CD14-positive monocyte (primary cell): ENCODE measurements around the gene FBH1. TPM values are rescaled to one million over a fixed set of nuclear protein-coding genes. Genes with fewer than 3 reads are reported as not detected.
A peak's percentile ranks its signal among the peaks of the same experiment; 100 is the strongest.

Experiments
- DNase-seq, 3 donors: peaks; one replicate each; pipeline ENCODE4 v3.0.0-alpha.2; 2011 to 2022
- H2AFZ ChIP-seq: 2 replicates; pipeline ENCODE4 v1.6.0; 2012; ENCODE audit warnings: mild to moderate bottlenecking, low read depth, low read length, inconsistent platforms; ENCODE audit not compliant: insufficient read depth, poor library complexity, severe bottlenecking
- H3K27ac ChIP-seq, 2 donors: 1 replicate in 1 of 2; 2 replicates in 1 of 2; pipeline ENCODE4 v1.5.1; 2012 to 2013; ENCODE audit warnings: low read length in 2 of 2, control low read depth in 1 of 2, inconsistent platforms in 1 of 2, low read depth in 1 of 2, mild to moderate bottlenecking in 1 of 2
- H3K27me3 ChIP-seq, 2 donors: one replicate each; pipeline versions ENCODE4 v1.6.0 to v1.6.1; 2011 to 2013; ENCODE audit warnings: low read length in 2 of 2; ENCODE audit not compliant: control insufficient read depth in 2 of 2, insufficient read depth in 2 of 2
- H3K36me3 ChIP-seq, 2 donors: replicated peaks in 1 of 2; 1 replicate in 1 of 2; 2 replicates in 1 of 2; pipeline versions ENCODE4 v1.5.1 to v1.6.1; 2012 to 2013; ENCODE audit warnings: low read length in 2 of 2, control low read depth in 1 of 2, inconsistent platforms in 1 of 2, mild to moderate bottlenecking in 1 of 2; ENCODE audit not compliant: insufficient read depth in 2 of 2, control insufficient read depth in 1 of 2
- H3K4me1 ChIP-seq, 2 donors: 1 replicate in 1 of 2; 2 replicates in 1 of 2; pipeline versions ENCODE4 v1.5.1 to v1.6.1; 2012 to 2013; ENCODE audit warnings: low read length in 2 of 2, control low read depth in 1 of 2, inconsistent platforms in 1 of 2, mild to moderate bottlenecking in 1 of 2, moderate library complexity in 1 of 2; ENCODE audit not compliant: insufficient read depth in 2 of 2, control insufficient read depth in 1 of 2
- H3K4me2 ChIP-seq: replicated peaks from 2 replicates; pipeline ENCODE3; 2012; ENCODE audit warnings: low read length, moderate library complexity, mild to moderate bottlenecking; ENCODE audit not compliant: poor library complexity, severe bottlenecking; ENCODE audit errors: extremely low read depth
- H3K4me3 ChIP-seq, 3 experiments: fragments of 200-600 bp in 1 of 3; sonication (generic) in 1 of 3; replicated peaks in 1 of 3; 1 replicate in 2 of 3; 2 replicates in 1 of 3; pipeline ENCODE4 v1.5.1; 2011 to 2013; ENCODE audit warnings: low read length in 3 of 3, mild to moderate bottlenecking in 3 of 3, control low read depth in 2 of 3, low read depth in 2 of 3, inconsistent platforms in 1 of 3, moderate library complexity in 1 of 3
- H3K79me2 ChIP-seq: 2 replicates; pipeline ENCODE4 v1.6.0; 2012; ENCODE audit warnings: mild to moderate bottlenecking, control low read depth, inconsistent platforms, low read length, moderate library complexity; ENCODE audit not compliant: insufficient read depth
- H3K9ac ChIP-seq: 2 replicates; pipeline ENCODE4 v1.6.0; 2017; ENCODE audit warnings: low read length, mild to moderate bottlenecking; ENCODE audit not compliant: insufficient read depth, poor library complexity, severe bottlenecking
- H3K9me3 ChIP-seq, 2 donors: replicated peaks in 1 of 2; 1 replicate in 1 of 2; 2 replicates in 1 of 2; pipeline versions ENCODE4 v1.5.1 to v1.6.1; 2012 to 2013; ENCODE audit warnings: low read length in 2 of 2, control low read depth in 1 of 2; ENCODE audit not compliant: control insufficient read depth in 1 of 2, insufficient read depth in 1 of 2
- H4K20me1 ChIP-seq: 2 replicates; pipeline ENCODE4 v1.6.0; 2012; ENCODE audit warnings: mild to moderate bottlenecking, low read length, control low read depth, moderate library complexity; ENCODE audit not compliant: insufficient read depth
- H3K27ac Mint-ChIP-seq, 7 donors: one replicate each; pipeline ENCODE4 v1.8.0; 2020; ENCODE audit warnings: mild to moderate bottlenecking in 7 of 7, mixed read lengths in 7 of 7, moderate library complexity in 6 of 7, inconsistent platforms in 2 of 7
- H3K27me3 Mint-ChIP-seq, 3 donors: one replicate each; pipeline ENCODE4 v1.8.0; 2021 to 2022; ENCODE audit warnings: low read depth in 3 of 3, mild to moderate bottlenecking in 3 of 3, mixed read lengths in 3 of 3, moderate library complexity in 3 of 3, inconsistent platforms in 1 of 3
- H3K36me3 Mint-ChIP-seq, 2 donors: one replicate each; pipeline ENCODE4 v1.8.0; 2020; ENCODE audit warnings: mixed read lengths in 2 of 2, inconsistent platforms in 1 of 2, mild to moderate bottlenecking in 1 of 2
- H3K4me1 Mint-ChIP-seq: one replicate; pipeline ENCODE4 v1.8.0; 2020; ENCODE audit warnings: mild to moderate bottlenecking, mixed read lengths
- H3K4me3 Mint-ChIP-seq, 2 donors: one replicate each; pipeline ENCODE4 v1.8.0; 2020; ENCODE audit warnings: mild to moderate bottlenecking in 2 of 2, mixed read lengths in 2 of 2, moderate library complexity in 1 of 2
- H3K9me3 Mint-ChIP-seq, 7 donors: one replicate each; pipeline ENCODE4 v1.8.0; 2020 to 2022; ENCODE audit warnings: mixed read lengths in 7 of 7, mild to moderate bottlenecking in 6 of 7, moderate library complexity in 6 of 7, inconsistent platforms in 2 of 7
- CTCF ChIP-seq: fragments of 200-600 bp; IDR thresholded peaks from one replicate; pipeline ENCODE4 v1.8.0; 2022; ENCODE audit warnings: antibody characterized with exemption, mild to moderate bottlenecking
- WGBS: methylation state at CpG from one replicate; pipeline ENCODE4 v1.1.5; 2013; ENCODE audit warnings: missing lambda C conversion rate; ENCODE audit not compliant: insufficient coverage; 5-methylcytosine and 5-hydroxymethylcytosine counted together
- intact Hi-C, 2 donors: fragments of 100-400 bp; cut with micrococcal nuclease; formaldehyde crosslinking; loops; one replicate each; pipeline versions ENCODE4 v1.15.0 to v1.15.1; 2023
- polyA minus RNA-seq: library from RNA; depleted of rRNA, polyadenylated mRNA; stranded (reverse); fragments of >200 nt; gene quantifications from 2 replicates; pipeline ENCODE4 v1.2.3, GENCODE V29; 2012
- polyA plus RNA-seq, 3 donors: library from polyadenylated mRNA; depleted of rRNA in 1 of 3; unstranded in 2 of 3; stranded (reverse) in 1 of 3; fragments of 300-500 nt in 2 of 3; fragments of >200 nt in 1 of 3; fragmentation: Illumina TruSeq in 2 of 3; gene quantifications; 1 replicate in 2 of 3; 2 replicates in 1 of 3; pipeline ENCODE4 v1.2.3, GENCODE V29; 2012 to 2021
- total RNA-seq, 12 experiments: library from RNA in 1 of 12; stranded (reverse) in 1 of 12; fragments of 120-200 nt in 1 of 12; gene quantifications; one replicate each; pipeline ENCODE4 v1.2.4 and lab custom pipeline; 2013 to 2026; ENCODE audit warnings: mixed read lengths in 6 of 12, inconsistent platforms in 1 of 12

FBH1 gene
- total RNA-seq (2013) = 74.0 TPM
- 10 to 100 TPM; 33.9 to 73.3 (median 48.3) TPM for polyA plus RNA-seq
- 43.5 and 50.4 TPM in 2 replicates for polyA minus RNA-seq
- 24.0 to 46.3 (median 34.1) reads per million in 11 experiments for total RNA-seq (lab: John Stamatoyannopoulos, UW)

- Histone ChIP-seq H3K9ac (peak within 1 kb of the TSS; percentile 75), H3K27me3 (no peaks in the 10 kb centered on the region), H3K9me3 (no peaks in the 10 kb centered on the region), H3K4me1 (peaks cover 22 to 29% of the 10 kb centered on the region in 2 donors), H4K20me1 (peaks cover 37% of the 10 kb centered on the region), H3K4me2 (peak within 1 kb of the TSS; percentile 98), H3K4me3 (peak within 1 kb of the TSS; percentile 63 to 86 (median 72)), H3K27ac (peak within 1 kb of the TSS; percentile 35 to 70), H3K36me3 (peaks cover 13 to 29% of the 10 kb centered on the region in 2 donors), H3K79me2 (peaks cover 47% of the 10 kb centered on the region), H2AFZ (peak within 1 kb of the TSS; percentile 93)
- H3K27ac Mint-ChIP-seq = peak within 1 kb of the TSS; percentile 57 to 92 (median 82)
- under 1% methylated on average over 105 of the region's 109 CpGs for WGBS
- H3K9me3 Mint-ChIP-seq = no peaks in the 10 kb centered on the region
- intact Hi-C loops = loop anchor here (2.0 to 5.0 kb wide), 4 partner anchors 77 to 208 kb away; partner anchors contain the start of genes GDI2 (in 2 of the 2), IL15RA (in 1 of the 2) and TASOR2 (in 1 of the 2)
- DNase-seq = peak; percentile 97 to 98 (median 98)
- peaks cover 0 to under 1% (median 0%) of the 10 kb centered on the region in 3 donors for H3K27me3 Mint-ChIP-seq
- H3K36me3 Mint-ChIP-seq = peaks cover 36 to 39% of the 10 kb centered on the region in 2 donors
- H3K4me3 Mint-ChIP-seq = peak within 1 kb of the TSS; percentile 88 to 93
- TF ChIP-seq CTCF = no peak
- H3K4me1 Mint-ChIP-seq = peaks cover 31% of the 10 kb centered on the region
Measured at GRCh38 chr10:5889624-5890451, at the start of gene FBH1, which contains the start of gene ANKRD16. Gene FBH1, plus strand, starts transcription at chr10:5890243. Its CDS starts 103 bp downstream, at chr10:5890346. Gene ANKRD16, minus strand, starts transcription at chr10:5889893. Its CDS starts 539 bp downstream, at chr10:5889354.
